HG02885 (cell line): ENCODE measurements around the gene ADRB2.

Source experiments
- ATAC-seq: cut with Tn5 transposase; IDR thresholded peaks from one replicate; pipeline ENCODE4 v1.9.1; 2021; ENCODE audit warnings: mild to moderate bottlenecking; ENCODE audit not compliant: unreplicated experiment, poor library complexity

The ADRB2 gene

GRCh38 chr5:148804393-148804792, 22.0 kb upstream of the ADRB2 start:
- no peak for ATAC-seq

GRCh38 chr5:148805326-148806290, 20.8 kb upstream of the ADRB2 start:
- ATAC-seq, result peak; percentile 41

- no peak for ATAC-seq
Measured at GRCh38 chr5:148806520-148806931, 19.9 kb upstream of the ADRB2 start.

GRCh38 chr5:148807851-148808250, 18.6 kb upstream of the ADRB2 start:
- ATAC-seq, result no peak

GRCh38 chr5:148808864-148809642, 17.4 kb upstream of the ADRB2 start:
- ATAC-seq, result peak; percentile 73

GRCh38 chr5:148809781-148810524, 16.5 kb upstream of the ADRB2 start:
- ATAC-seq, result no peak

GRCh38 chr5:148810823-148811222, 15.6 kb upstream of the ADRB2 start:
- ATAC-seq, result no peak

- ATAC-seq, result no peak
Measured at GRCh38 chr5:148811756-148812155, 14.7 kb upstream of the ADRB2 start.

- no peak for ATAC-seq
Measured at GRCh38 chr5:148815086-148815485, 11.3 kb upstream of the ADRB2 start.

GRCh38 chr5:148815578-148815977, 10.8 kb upstream of the ADRB2 start:
- ATAC-seq, result no peak

GRCh38 chr5:148816357-148816756, 10.1 kb upstream of the ADRB2 start:
- ATAC-seq, result no peak

GRCh38 chr5:148816782-148817181, 9.6 kb upstream of the ADRB2 start:
- no peak for ATAC-seq

- no peak for ATAC-seq
Measured at GRCh38 chr5:148817606-148818005, 8.8 kb upstream of the ADRB2 start.

- ATAC-seq, result peak; percentile 65
Measured at GRCh38 chr5:148820461-148821395, 5.7 kb upstream of the ADRB2 start.

GRCh38 chr5:148823871-148824270, 2.5 kb upstream of the ADRB2 start:
- ATAC-seq, result no peak

GRCh38 chr5:148825716-148826052, 727 bp upstream of the ADRB2 start:
- ATAC-seq, result no peak

GRCh38 chr5:148826739-148827070, 294 bp downstream of the ADRB2 start:
- no peak for ATAC-seq

- ATAC-seq, result no peak
Measured at GRCh38 chr5:148827723-148828122, 1.3 kb downstream of the ADRB2 start.

GRCh38 chr5:148828511-148829247, 2.3 kb downstream of the ADRB2 start:
- no peak for ATAC-seq
